Fibroblast of lung (primary cell): ENCODE data around the gene TREML2. TPM values are rescaled to one million over a fixed set of nuclear protein-coding genes. Genes with fewer than 3 reads are reported as not detected.

Experiments used
- DNase-seq, 2 donors: peaks; one replicate each; pipeline versions ENCODE4 v3.0.0 to v3.0.0-alpha.2; 2010; ENCODE audit warnings: low read depth in 2 of 2
- H2AFZ ChIP-seq: 2 replicates; pipeline ENCODE4 v1.5.1; 2012; ENCODE audit warnings: low read length, control low read depth, inconsistent platforms
- H3K27ac ChIP-seq: 2 replicates; pipeline ENCODE4 v1.5.1; 2011; ENCODE audit warnings: low read length, control low read depth; ENCODE audit not compliant: insufficient read depth
- H3K27me3 ChIP-seq: 2 replicates; pipeline ENCODE4 v1.5.1; 2011; ENCODE audit warnings: mild to moderate bottlenecking, low read length; ENCODE audit not compliant: control insufficient read depth, insufficient read depth
- H3K36me3 ChIP-seq: 2 replicates; pipeline ENCODE4 v1.5.1; 2011; ENCODE audit warnings: low read length; ENCODE audit not compliant: control insufficient read depth, insufficient read depth
- H3K4me1 ChIP-seq: 2 replicates; pipeline ENCODE4 v1.5.1; 2011; ENCODE audit warnings: low read length; ENCODE audit not compliant: control insufficient read depth, insufficient read depth; ENCODE audit errors: extremely low read depth
- H3K4me2 ChIP-seq: 2 replicates; pipeline ENCODE4 v1.5.1; 2011; ENCODE audit warnings: low read length, control low read depth; ENCODE audit not compliant: insufficient read depth; ENCODE audit errors: extremely low read depth
- H3K4me3 ChIP-seq, 4 experiments: fragments of 200-600 bp in 1 of 4; sonication (generic) in 1 of 4; replicated peaks in 1 of 4; 2 replicates each; pipeline ENCODE4 v1.5.1; 2011 to 2016; ENCODE audit warnings: low read length in 4 of 4, low read depth in 3 of 4, mild to moderate bottlenecking in 3 of 4, control low read depth in 2 of 4, inconsistent platforms in 1 of 4, mixed read lengths in 1 of 4; ENCODE audit not compliant: insufficient read depth in 1 of 4; ENCODE audit errors: control extremely low read depth in 1 of 4
- H3K79me2 ChIP-seq: 2 replicates; pipeline ENCODE4 v1.5.1; 2012; ENCODE audit warnings: mild to moderate bottlenecking, low read length, inconsistent platforms; ENCODE audit not compliant: control insufficient read depth, insufficient read depth
- H3K9ac ChIP-seq: 2 replicates; pipeline ENCODE4 v1.5.1; 2011; ENCODE audit warnings: mild to moderate bottlenecking, low read length, control low read depth; ENCODE audit not compliant: insufficient read depth
- H3K9me3 ChIP-seq: 2 replicates; pipeline ENCODE4 v1.5.1; 2012; ENCODE audit warnings: low read depth, low read length; ENCODE audit not compliant: control insufficient read depth, insufficient read depth
- H4K20me1 ChIP-seq: 2 replicates; pipeline ENCODE4 v1.5.1; 2011; ENCODE audit warnings: low read length; ENCODE audit not compliant: control insufficient read depth, insufficient read depth; ENCODE audit errors: extremely low read depth
- CTCF ChIP-seq, 2 donors: IDR thresholded peaks in 1 of 2; conservative IDR thresholded peaks in 1 of 2; 1 replicate in 1 of 2; 2 replicates in 1 of 2; pipeline ENCODE4 v1.5.1; 2011 to 2012; ENCODE audit warnings: low read length in 2 of 2, control low read depth in 1 of 2, inconsistent platforms in 1 of 2, low read depth in 1 of 2, mild to moderate bottlenecking in 1 of 2
- EZH2 ChIP-seq: IDR thresholded peaks from 2 replicates; pipeline ENCODE4 v1.5.1; 2012; ENCODE audit warnings: low read length, control low read depth, mild to moderate bottlenecking; ENCODE audit errors: missing control alignments
- polyA plus RNA-seq, 2 donors: library from polyadenylated mRNA; depleted of rRNA in 1 of 2; stranded (reverse) in 1 of 2; unstranded in 1 of 2; fragments of >200 nt; gene quantifications; 2 replicates each; pipeline ENCODE4 v1.2.1, GENCODE V29; 2011 to 2012; ENCODE audit warnings: missing spikeins in 1 of 2
- total RNA-seq: library from RNA; depleted of rRNA; stranded (reverse); fragments of >200 nt; gene quantifications from 2 replicates; pipeline ENCODE4 v1.2.1, GENCODE V29; 2014

TREML2 gene
- total and polyA plus RNA-seq, 2 donors (not counting 1 experiment from before 2014, with no cell fraction given) = not detected

- Histone ChIP-seq H3K9me3 (no peaks in the 10 kb centered on the region), H3K36me3 (no peaks in the 10 kb centered on the region), H3K4me2 (no peak overlapping the region), H4K20me1 (no peaks in the 10 kb centered on the region), H3K4me3 (no peak overlapping the region), H3K9ac (no peak overlapping the region), H2AFZ (no peak overlapping the region), H3K27me3 (no peaks in the 10 kb centered on the region), H3K27ac (no peak overlapping the region), H3K79me2 (no peaks in the 10 kb centered on the region), H3K4me1 (no peaks in the 10 kb centered on the region)
- DNase-seq = no peak
- no peak for TF ChIP-seq CTCF (conservative IDR thresholded peaks at IDR 0.05 in 1 of 2, IDR thresholded peaks at IDR 0.05 in 1 of 2; ENCODE audit: low read depth in 1 of 2, low read length in 2 of 2)
- no peak for TF ChIP-seq EZH2
These were observed 6.6 kb downstream of the TREML2 start for GRCh38 chr6:41194386-41194785.

- H4K20me1 ChIP-seq = no peaks in the 10 kb centered on the region
- DNase-seq = no peak
- H3K36me3 ChIP-seq = no peaks in the 10 kb centered on the region
- no peak overlapping the region for H2AFZ ChIP-seq
- H3K4me3 ChIP-seq = no peak overlapping the region
- no peak overlapping the region for H3K9ac ChIP-seq
- no peaks in the 10 kb centered on the region for H3K27me3 ChIP-seq
- no peak for TF ChIP-seq CTCF (conservative IDR thresholded peaks at IDR 0.05 in 1 of 2, IDR thresholded peaks at IDR 0.05 in 1 of 2; ENCODE audit: low read depth in 1 of 2, low read length in 2 of 2)
- TF ChIP-seq EZH2 = no peak
- no peaks in the 10 kb centered on the region for H3K9me3 ChIP-seq
- H3K4me1 ChIP-seq = no peaks in the 10 kb centered on the region
- no peaks in the 10 kb centered on the region for H3K79me2 ChIP-seq
- no peak overlapping the region for H3K4me2 ChIP-seq
- no peak overlapping the region for H3K27ac ChIP-seq
These were observed 7.1 kb downstream of the TREML2 start for GRCh38 chr6:41193884-41194283.

GRCh38 chr6:41193171-41193734, 7.7 kb downstream of the TREML2 start:
- Histone ChIP-seq H3K9ac (no peak overlapping the region), H3K4me3 (no peak overlapping the region), H3K9me3 (no peaks in the 10 kb centered on the region), H3K79me2 (no peaks in the 10 kb centered on the region), H3K36me3 (no peaks in the 10 kb centered on the region), H3K27me3 (no peaks in the 10 kb centered on the region), H3K27ac (no peak overlapping the region), H2AFZ (no peak overlapping the region), H3K4me2 (no peak overlapping the region), H3K4me1 (no peaks in the 10 kb centered on the region), H4K20me1 (no peaks in the 10 kb centered on the region)
- TF ChIP-seq EZH2 (no peak), CTCF (conservative IDR thresholded peaks at IDR 0.05 in 1 of 2, IDR thresholded peaks at IDR 0.05 in 1 of 2; ENCODE audit: low read depth in 1 of 2, low read length in 2 of 2) (no peak)
- DNase-seq = no peak
